HUES64 (cell line): Measurements from ENCODE around the gene RTN4IP1.
"Not testable (repeated sequence)": the region's sequence is repeated elsewhere in the genome, so short reads cannot be mapped to it uniquely, and the experiment has no call there.

Experiments used
- H3K27ac ChIP-seq: 2 replicates; pipeline ENCODE4 v1.7.0; 2013; ENCODE audit warnings: low read depth, low read length, inconsistent platforms
- H3K27me3 ChIP-seq: 2 replicates; pipeline ENCODE4 v1.6.1; 2013; ENCODE audit warnings: mild to moderate bottlenecking, low read length; ENCODE audit not compliant: insufficient read depth
- H3K36me3 ChIP-seq: 2 replicates; pipeline ENCODE4 v1.6.1; 2013; ENCODE audit warnings: mild to moderate bottlenecking, low read length; ENCODE audit not compliant: insufficient read depth
- H3K4me1 ChIP-seq: 2 replicates; pipeline ENCODE4 v1.6.1; 2013; ENCODE audit warnings: mild to moderate bottlenecking, low read length, moderate library complexity; ENCODE audit not compliant: insufficient read depth
- H3K4me3 ChIP-seq: 2 replicates; pipeline ENCODE4 v1.5.1; 2013; ENCODE audit warnings: mild to moderate bottlenecking, low read length, moderate library complexity
- H3K9ac ChIP-seq: 2 replicates; pipeline ENCODE4 v1.6.1; 2013; ENCODE audit warnings: mild to moderate bottlenecking, low read depth, low read length
- H3K9me3 ChIP-seq: 2 replicates; pipeline ENCODE4 v1.6.1; 2013; ENCODE audit warnings: low read depth, low read length; ENCODE audit not compliant: insufficient read depth
- WGBS: fragments of 150-250, 120-280 bp; methylation state at CpG from one replicate; pipeline ENCODE4 v1.1.7; 2013; ENCODE audit warnings: missing lambda C conversion rate; 5-methylcytosine and 5-hydroxymethylcytosine counted together

RTN4IP1 gene

GRCh38 chr6:106627760-106628159 lies 1.5 kb downstream of the RTN4IP1 start:
- H3K9ac ChIP-seq, H3K27ac ChIP-seq, H3K27me3 ChIP-seq, H3K36me3 ChIP-seq, H3K9me3 ChIP-seq, H3K4me3 ChIP-seq: not testable (repeated sequence)
- peaks cover 18% of the 10 kb centered on the region for H3K4me1 ChIP-seq
- 92% methylated on average over 16 of the region's 16 CpGs for WGBS

GRCh38 chr6:106626485-106626884 lies 2.8 kb downstream of the RTN4IP1 start:
- no peak overlapping the region for H3K9ac ChIP-seq
- peaks cover 22% of the 10 kb centered on the region for H3K4me1 ChIP-seq
- WGBS = 63% methylated on average over 2 of the region's 2 CpGs
- peak overlapping the region; percentile 38; the same call in 1 of the 2 replicates for H3K27ac ChIP-seq
- no peaks in the 10 kb centered on the region for H3K27me3 ChIP-seq
- H3K9me3 ChIP-seq = peaks cover 11% of the 10 kb centered on the region
- H3K4me3 ChIP-seq = no peak overlapping the region
- peaks cover 10% of the 10 kb centered on the region for H3K36me3 ChIP-seq

DNA sequence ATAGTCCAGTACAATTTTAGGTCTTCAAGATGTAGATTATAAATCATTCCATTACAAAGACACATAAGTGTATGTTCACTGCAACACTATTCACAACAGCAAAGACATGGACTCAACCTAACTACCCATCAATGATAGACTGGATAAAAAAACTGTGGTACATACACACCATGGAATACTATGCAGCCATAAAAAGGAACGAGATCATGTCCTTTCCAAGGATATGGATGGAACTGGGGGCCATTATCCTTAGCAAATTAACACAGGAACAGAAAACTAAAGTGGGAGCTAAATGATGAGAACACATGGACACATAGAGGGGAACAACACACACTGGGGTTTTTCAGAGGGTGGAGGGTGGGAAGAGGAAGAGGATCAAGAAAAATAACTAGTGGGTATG lies 6.3 kb downstream of the RTN4IP1 start:
- peaks cover 11% of the 10 kb centered on the region for H3K9me3 ChIP-seq
- peaks cover 29% of the 10 kb centered on the region for H3K4me1 ChIP-seq
- no peak overlapping the region for H3K4me3 ChIP-seq
- no peak overlapping the region for H3K9ac ChIP-seq
- H3K27me3 ChIP-seq = no peaks in the 10 kb centered on the region
- no peak overlapping the region for H3K27ac ChIP-seq
- WGBS = 73% methylated on average over 1 of the region's 1 CpG
- peaks cover 21% of the 10 kb centered on the region for H3K36me3 ChIP-seq

DNA sequence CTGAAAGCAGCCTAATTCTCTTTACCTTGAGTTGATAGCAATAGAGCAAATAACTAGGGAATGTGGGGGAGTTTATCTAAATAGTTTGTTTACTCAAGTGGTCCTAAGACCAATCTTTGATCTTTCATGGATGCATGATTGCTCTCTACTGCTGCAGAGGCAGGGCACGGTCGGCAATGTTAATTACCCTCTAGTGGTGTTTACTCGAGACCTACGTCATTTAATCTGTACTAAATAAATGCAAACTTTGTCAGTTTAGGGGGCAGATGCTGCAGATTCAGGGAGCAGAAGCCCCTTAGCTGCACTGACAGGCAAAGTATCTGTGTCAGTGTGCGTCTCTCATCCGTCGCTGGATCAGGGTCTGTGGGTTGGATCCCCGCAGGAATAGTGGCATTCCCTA lies 6.9 kb downstream of the RTN4IP1 start:
- 91% methylated on average over 8 of the region's 8 CpGs for WGBS
- Histone ChIP-seq H3K27ac (no peak overlapping the region), H3K9me3 (peaks cover 11% of the 10 kb centered on the region), H3K4me1 (peaks cover 29% of the 10 kb centered on the region), H3K27me3 (no peaks in the 10 kb centered on the region), H3K4me3 (no peak overlapping the region), H3K9ac (no peak overlapping the region), H3K36me3 (peaks cover 21% of the 10 kb centered on the region)

DNA sequence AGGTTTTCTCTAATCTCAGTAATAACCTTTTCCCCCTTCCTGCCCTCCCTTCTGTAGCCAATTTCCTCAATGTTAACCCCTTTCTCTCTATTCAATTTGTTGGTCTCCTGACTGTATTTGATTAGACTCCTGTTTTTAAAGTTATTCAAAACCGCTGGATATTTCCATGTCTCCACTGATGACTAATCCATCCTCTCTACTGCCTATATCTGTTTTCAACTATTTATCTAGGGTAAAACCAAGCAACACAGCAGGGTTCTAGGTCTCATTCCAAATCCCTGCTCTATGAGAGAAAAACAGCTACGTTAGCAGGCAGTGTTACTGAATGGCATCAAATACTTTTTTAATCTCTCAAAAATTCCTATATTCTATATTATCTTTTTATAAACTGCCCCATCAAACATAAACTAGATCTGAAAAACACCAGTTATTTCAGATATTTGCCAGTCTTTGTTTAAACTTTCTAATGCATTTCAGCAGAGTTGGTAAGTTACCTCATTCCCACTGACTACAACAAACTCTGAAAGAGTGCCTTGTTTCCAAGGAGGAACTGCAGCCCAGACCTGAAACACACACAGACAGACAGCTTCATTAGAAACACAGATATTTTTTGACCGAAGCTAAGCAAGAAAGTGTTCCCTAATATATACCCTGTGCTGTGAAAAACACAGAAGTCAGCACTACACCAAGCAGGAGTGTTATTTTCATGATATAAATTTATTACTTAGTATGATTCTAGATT lies 8.2 kb downstream of the RTN4IP1 start:
- H3K4me3 ChIP-seq = no peak overlapping the region
- H3K4me1 ChIP-seq = peaks cover 29% of the 10 kb centered on the region
- H3K9me3 ChIP-seq = peaks cover 11% of the 10 kb centered on the region
- peaks cover 25% of the 10 kb centered on the region for H3K36me3 ChIP-seq
- peak overlapping the region; percentile 22; the same call in 1 of the 2 replicates for H3K27ac ChIP-seq
- no peaks in the 10 kb centered on the region for H3K27me3 ChIP-seq
- 79% methylated on average over 3 of the region's 3 CpGs for WGBS
- H3K9ac ChIP-seq = no peak overlapping the region

GRCh38 chr6:106619223-106619622 lies 10.1 kb downstream of the RTN4IP1 start:
- Histone ChIP-seq H3K9me3 (peaks cover 11% of the 10 kb centered on the region), H3K9ac (no peak overlapping the region), H3K27me3 (no peaks in the 10 kb centered on the region), H3K27ac (no peak overlapping the region), H3K4me1 (peaks cover 41% of the 10 kb centered on the region), H3K36me3 (peaks cover 25% of the 10 kb centered on the region), H3K4me3 (no peak overlapping the region)
- WGBS = 80% methylated on average over 1 of the region's 1 CpG

- WGBS = 93% methylated on average over 3 of the region's 3 CpGs
- no peak overlapping the region for H3K9ac ChIP-seq
- H3K27me3 ChIP-seq = no peaks in the 10 kb centered on the region
- H3K9me3 ChIP-seq = peaks cover 10% of the 10 kb centered on the region
- peaks cover 25% of the 10 kb centered on the region for H3K36me3 ChIP-seq
- H3K4me1 ChIP-seq = peaks cover 50% of the 10 kb centered on the region
- H3K4me3 ChIP-seq = no peak overlapping the region
- H3K27ac ChIP-seq = no peak overlapping the region
These were observed 11.0 kb downstream of the RTN4IP1 start for GRCh38 chr6:106618324-106618723.

DNA sequence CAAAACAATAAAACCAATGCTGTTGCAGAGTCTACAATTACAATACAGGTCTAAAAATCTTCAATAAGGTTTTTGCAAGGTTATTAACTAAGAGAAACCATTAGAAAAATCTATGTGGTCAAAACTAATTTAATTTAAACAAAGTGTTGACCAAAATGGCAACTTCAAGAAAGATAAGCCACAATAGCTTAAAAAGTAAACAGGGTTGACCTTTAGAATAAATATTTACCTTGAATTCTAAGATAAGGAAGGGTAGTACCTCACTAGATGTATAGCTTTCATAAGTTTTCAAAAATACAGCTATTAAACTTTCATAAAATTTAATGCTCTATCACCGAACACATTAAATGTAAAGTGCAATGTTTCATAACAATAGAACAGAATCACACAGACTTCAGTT lies 11.4 kb downstream of the RTN4IP1 start:
- Histone ChIP-seq H3K9me3 (peaks cover 6% of the 10 kb centered on the region), H3K27me3 (no peaks in the 10 kb centered on the region), H3K4me3 (no peak overlapping the region), H3K27ac (no peak overlapping the region), H3K4me1 (peaks cover 55% of the 10 kb centered on the region), H3K9ac (no peak overlapping the region), H3K36me3 (peaks cover 24% of the 10 kb centered on the region)
- WGBS = 67% methylated on average over 1 of the region's 1 CpG

DNA sequence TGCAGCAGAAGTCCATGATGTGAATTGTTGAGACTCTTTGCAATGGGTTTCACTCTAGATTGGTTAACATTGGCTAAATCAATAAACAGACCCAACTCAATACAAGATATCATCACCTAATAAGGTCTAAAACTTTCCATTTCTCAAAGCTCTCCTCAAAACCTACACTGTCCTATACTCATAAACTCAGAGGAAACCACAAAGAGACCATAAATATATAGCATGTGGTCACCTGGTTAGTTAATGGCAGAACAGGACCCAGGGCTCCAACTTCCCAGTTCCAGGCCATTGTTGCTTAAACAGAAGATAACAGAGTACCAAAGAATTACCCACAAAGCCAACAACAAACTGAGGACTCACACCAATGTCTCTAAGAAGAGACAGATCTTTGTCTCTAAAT lies 12.0 kb downstream of the RTN4IP1 start:
- Histone ChIP-seq H3K4me1 (peaks cover 59% of the 10 kb centered on the region), H3K27ac (no peak overlapping the region)

DNA sequence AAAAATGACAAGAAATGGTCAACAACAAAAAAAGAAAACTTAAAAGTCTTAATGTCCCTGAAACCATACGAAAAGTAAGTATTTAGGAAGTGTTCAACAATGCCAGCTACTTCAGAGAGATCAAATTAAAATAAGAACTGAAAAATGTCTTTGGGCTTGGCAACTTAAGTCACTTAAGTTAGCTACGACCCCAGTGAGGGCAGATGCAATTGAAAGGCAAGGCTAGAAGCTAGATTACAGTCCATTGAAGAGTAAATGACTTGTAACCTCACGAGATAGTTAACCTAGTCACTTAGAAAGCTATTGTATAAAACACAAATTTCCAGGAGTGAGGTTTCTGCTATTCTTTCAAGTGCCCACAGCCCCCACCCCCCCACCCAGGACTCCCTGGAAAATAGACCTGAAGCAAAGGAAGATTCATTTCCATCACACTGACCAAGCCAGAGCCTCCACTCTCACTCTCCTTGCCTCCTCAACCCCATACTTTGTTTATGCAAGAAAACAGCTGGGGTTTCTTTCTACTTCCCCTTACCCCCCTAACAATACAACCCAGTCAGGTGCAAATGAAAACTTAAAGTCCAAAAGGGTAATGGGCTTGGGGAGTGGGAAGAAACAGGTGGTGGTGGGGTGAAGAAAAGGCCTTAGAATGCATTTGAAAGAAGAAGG lies 14.6 kb downstream of the RTN4IP1 start:
- H3K36me3 ChIP-seq = peaks cover 15% of the 10 kb centered on the region
- peak overlapping the region; percentile 20; the same call in 1 of the 2 replicates for H3K4me3 ChIP-seq
- H3K4me1 ChIP-seq = peaks cover 47% of the 10 kb centered on the region
- 18% methylated on average over 3 of the region's 3 CpGs for WGBS
- H3K27me3 ChIP-seq = no peaks in the 10 kb centered on the region
- peak overlapping the region; percentile 96 for H3K27ac ChIP-seq
- H3K9me3 ChIP-seq = no peaks in the 10 kb centered on the region
- peak overlapping the region; percentile 55 for H3K9ac ChIP-seq

More for the DNA sequence above, 12.0 kb downstream of the RTN4IP1 start:
- H3K27me3 ChIP-seq = no peaks in the 10 kb centered on the region
- H3K4me3 ChIP-seq = no peak overlapping the region
- peaks cover 19% of the 10 kb centered on the region for H3K36me3 ChIP-seq
- H3K9me3 ChIP-seq = peaks cover under 1% of the 10 kb centered on the region; the same call in 1 of the 2 replicates
- H3K9ac ChIP-seq = no peak overlapping the region

DNA sequence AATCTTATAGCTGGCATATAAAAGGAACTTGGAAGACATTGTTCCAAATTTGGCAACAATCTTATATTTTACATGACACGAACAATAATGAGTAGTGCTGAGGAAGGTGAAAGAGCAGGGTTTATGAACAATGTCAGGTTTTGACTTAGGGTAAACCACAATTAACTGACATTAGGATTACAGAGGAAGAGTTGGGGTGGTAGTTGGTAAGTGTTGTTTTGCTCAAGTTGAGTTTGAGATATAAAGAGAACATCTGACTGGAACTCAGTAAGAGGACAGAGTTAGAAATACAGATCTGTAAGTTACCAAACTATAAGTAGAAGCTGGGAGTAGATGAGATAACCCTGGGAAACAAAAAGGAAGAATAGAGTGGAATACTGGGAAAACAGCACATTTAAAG lies 15.1 kb downstream of the RTN4IP1 start:
- Histone ChIP-seq H3K4me1 (peaks cover 47% of the 10 kb centered on the region), H3K27ac (peak overlapping the region; percentile 96), H3K36me3 (peaks cover 14% of the 10 kb centered on the region), H3K27me3 (no peaks in the 10 kb centered on the region), H3K4me3 (peak overlapping the region; percentile 20; the same call in 1 of the 2 replicates), H3K9ac (peak overlapping the region; percentile 55), H3K9me3 (no peaks in the 10 kb centered on the region)
- WGBS = 88% methylated on average over 1 of the region's 1 CpG
